HG02885 (cell line): ENCODE results near the gene GPNMB.
"Not testable (repeated sequence)": the region's sequence is repeated elsewhere in the genome, so short reads cannot be mapped to it uniquely, and the experiment has no call there.

Experiments
- ATAC-seq: cut with Tn5 transposase; IDR thresholded peaks from one replicate; pipeline ENCODE4 v1.9.1; 2021; ENCODE audit warnings: mild to moderate bottlenecking; ENCODE audit not compliant: unreplicated experiment, poor library complexity

Gene GPNMB

GRCh38 chr7:23298141-23298881 is 51.7 kb downstream of the GPNMB start:
- no peak for ATAC-seq

- ATAC-seq = peak; percentile 100
Measured at GRCh38 chr7:23298885-23299769, 52.6 kb downstream of the GPNMB start, which contains the start of gene MALSU1. Gene MALSU1, plus strand, starts transcription at chr7:23299339. Its CDS starts 14 bp downstream, at chr7:23299353.

- ATAC-seq = no peak
Measured at GRCh38 chr7:23299770-23300300, 53.3 kb downstream of the GPNMB start.

GRCh38 chr7:23306936-23307521 is 60.5 kb downstream of the GPNMB start:
- no peak for ATAC-seq

GRCh38 chr7:23308754-23309153 is 62.2 kb downstream of the GPNMB start:
- ATAC-seq = no peak

GRCh38 chr7:23312141-23312540 is 65.6 kb downstream of the GPNMB start:
- ATAC-seq = not testable (repeated sequence)

GRCh38 chr7:23315366-23315765 is 68.8 kb downstream of the GPNMB start:
- no peak for ATAC-seq
